Measurements from ENCODE around the gene TRAF7.
A peak's percentile ranks its signal among the peaks of the same experiment; 100 is the strongest.

The TRAF7 gene

DNA sequence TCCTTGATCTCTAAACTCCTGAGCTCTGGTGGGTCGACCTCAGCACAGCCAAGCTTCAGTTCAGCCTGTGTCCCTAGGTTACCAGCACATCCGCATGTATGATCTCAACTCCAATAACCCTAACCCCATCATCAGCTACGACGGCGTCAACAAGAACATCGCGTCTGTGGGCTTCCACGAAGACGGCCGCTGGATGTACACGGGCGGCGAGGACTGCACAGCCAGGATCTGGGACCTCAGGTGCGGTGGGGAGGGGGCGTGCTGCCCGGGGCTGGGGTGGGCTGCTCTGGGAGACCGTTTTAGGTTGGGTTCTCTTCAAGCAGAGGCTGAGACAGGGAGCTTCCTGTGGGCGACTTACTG, 50.8 kb downstream of the TRAF7 start:
- peak overlapping the region in 1 of 2 donors; percentile 97 for H3K27ac ChIP-seq
- no peak for TF ChIP-seq CTCF (IDR thresholded peaks at IDR 0.05)
- peak overlapping the region; percentile 83 for H3K4me3 ChIP-seq
- DNase-seq (ENCODE audit: low spot score): no peak

DNA sequence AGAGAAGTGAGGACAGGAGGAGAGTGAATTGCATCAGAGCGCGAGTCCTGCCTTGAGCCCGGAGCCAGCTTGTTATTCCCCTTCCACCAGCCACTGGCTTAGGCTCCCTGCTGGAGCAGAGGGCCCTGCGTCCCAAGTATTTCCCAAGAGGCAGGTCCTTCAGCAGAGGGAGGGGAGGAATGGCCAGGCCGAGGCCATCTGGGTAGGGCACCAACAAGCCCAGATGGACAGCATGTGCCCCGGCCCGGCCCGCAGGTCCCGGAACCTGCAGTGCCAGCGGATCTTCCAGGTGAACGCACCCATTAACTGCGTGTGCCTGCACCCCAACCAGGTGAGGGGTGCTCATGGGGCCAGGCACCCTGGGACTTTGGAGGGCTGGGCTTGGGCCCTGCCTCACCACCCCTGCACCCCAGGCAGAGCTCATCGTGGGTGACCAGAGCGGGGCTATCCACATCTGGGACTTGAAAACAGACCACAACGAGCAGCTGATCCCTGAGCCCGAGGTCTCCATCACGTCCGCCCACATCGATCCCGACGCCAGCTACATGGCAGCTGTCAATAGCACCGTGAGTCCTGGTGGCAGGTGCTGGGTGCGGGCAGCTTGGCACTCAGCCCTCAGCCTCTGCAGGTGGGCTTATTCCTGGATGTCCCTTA, 51.3 kb downstream of the TRAF7 start:
- Histone ChIP-seq H3K27ac (peak overlapping the region in 1 of 2 donors; percentile 97), H3K4me3 (no peak overlapping the region)
- DNase-seq (ENCODE audit: low spot score): no peak
- TF ChIP-seq CTCF (IDR thresholded peaks at IDR 0.05): no peak

GRCh38 chr16:2207872-2208271, 52.3 kb downstream of the TRAF7 start:
- no peak for TF ChIP-seq CTCF (IDR thresholded peaks at IDR 0.05)
- H3K4me3 ChIP-seq: no peak overlapping the region
- no peak overlapping the region for H3K27ac ChIP-seq
- DNase-seq (ENCODE audit: low spot score): no peak

DNA sequence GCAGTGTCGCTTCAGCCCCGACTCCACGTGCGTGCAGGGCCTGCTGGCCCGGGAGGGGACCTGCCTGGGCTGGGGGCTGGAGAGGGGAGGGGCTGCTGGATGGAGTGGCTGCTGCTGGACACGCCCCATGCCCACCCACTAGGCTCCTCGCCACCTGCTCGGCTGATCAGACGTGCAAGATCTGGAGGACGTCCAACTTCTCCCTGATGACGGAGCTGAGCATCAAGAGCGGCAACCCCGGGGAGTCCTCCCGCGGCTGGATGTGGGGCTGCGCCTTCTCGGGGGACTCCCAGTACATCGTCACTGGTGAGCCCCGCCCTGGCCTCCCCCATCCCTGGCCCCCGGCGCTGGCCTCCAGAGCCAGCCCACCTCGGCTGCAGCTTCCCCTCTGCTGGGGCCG, 52.7 kb downstream of the TRAF7 start:
- DNase-seq (ENCODE audit: low spot score): no peak
- no peak overlapping the region for H3K27ac ChIP-seq
- no peak for TF ChIP-seq CTCF (IDR thresholded peaks at IDR 0.05)
- no peak overlapping the region for H3K4me3 ChIP-seq

DNA sequence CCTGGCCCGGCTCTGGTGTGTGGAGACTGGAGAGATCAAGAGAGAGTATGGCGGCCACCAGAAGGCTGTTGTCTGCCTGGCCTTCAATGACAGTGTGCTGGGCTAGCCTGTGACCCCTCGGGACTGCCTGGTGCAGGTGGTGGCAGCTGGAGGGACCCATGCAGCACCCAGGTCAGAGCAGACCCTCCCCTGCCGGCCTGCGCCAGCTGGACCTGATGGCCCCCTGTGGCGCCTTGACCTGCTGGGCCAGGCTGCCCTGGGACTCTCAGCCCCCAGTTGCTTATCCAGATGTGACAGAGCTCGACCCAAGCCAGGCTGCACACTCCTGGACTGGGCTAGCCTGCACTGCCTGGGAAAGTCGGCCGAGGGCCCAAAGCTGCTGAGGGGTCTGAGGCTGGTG, 53.2 kb downstream of the TRAF7 start:
- no peak for TF ChIP-seq CTCF (IDR thresholded peaks at IDR 0.05)
- DNase-seq (ENCODE audit: low spot score): no peak
- no peak overlapping the region for H3K4me3 ChIP-seq

GRCh38 chr16:2209258-2210008, 53.9 kb downstream of the TRAF7 start:
- Histone ChIP-seq H3K27ac (no peak overlapping the region), H3K4me3 (no peak overlapping the region)
- no peak for DNase-seq (ENCODE audit: low spot score)
- TF ChIP-seq CTCF (IDR thresholded peaks at IDR 0.05): no peak

More for the DNA sequence above, 53.2 kb downstream of the TRAF7 start:
- H3K27ac ChIP-seq: no peak overlapping the region

GRCh38 chr16:2210009-2210332, 54.4 kb downstream of the TRAF7 start:
- Histone ChIP-seq H3K4me3 (no peak overlapping the region), H3K27ac (no peak overlapping the region)
- DNase-seq (ENCODE audit: low spot score): no peak
- TF ChIP-seq CTCF (IDR thresholded peaks at IDR 0.05): no peak
